GM19455 (cell line): ENCODE measurements around the gene KCNJ18.
"Not testable (repeated sequence)": the region's sequence is repeated elsewhere in the genome, so short reads cannot be mapped to it uniquely, and the experiment has no call there.

Source experiments
- ATAC-seq: cut with Tn5 transposase; IDR thresholded peaks from one replicate; pipeline ENCODE4 v1.9.1; 2021; ENCODE audit not compliant: unreplicated experiment

Gene KCNJ18

DNA sequence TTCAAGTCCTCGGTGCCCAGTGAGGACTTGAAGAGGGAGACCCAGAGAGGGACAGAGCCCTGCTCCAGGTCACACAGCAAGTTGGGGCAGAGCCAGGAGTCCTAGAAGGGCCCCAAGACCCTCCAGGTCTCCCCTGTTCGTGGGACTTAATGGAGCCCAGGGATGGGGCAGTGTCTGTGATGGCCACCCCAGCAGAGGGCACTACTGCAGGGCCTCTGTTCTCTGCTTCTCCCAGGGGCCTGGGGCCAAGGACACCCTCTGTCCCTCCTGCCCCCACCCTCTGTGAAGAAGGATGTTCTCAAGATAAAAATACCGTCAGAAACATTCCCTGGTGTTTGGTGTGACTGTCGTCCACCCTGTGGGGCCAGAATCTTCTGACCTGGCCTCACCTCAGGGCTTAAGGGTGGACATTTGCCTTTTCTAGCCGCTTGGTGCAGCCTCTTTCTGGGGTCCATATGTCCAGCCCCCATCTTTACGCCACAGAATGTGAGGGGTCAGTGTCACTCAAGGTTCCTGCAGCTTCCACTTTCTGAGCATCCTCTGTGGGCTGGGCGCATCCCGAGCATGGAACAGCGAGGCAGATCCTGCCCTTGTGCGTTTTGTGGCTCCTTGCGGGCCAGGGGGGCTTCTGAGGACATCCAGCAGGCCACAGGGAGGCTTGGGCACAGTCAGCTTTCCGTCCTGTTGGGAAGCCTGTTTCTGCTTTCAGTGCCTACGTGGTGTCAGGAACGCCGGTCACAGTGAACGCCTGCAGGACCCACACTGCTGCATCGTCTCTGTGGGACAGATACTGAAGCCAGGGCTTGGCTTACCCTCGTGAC is at the start of gene KCNJ18:
Gene KCNJ18 (plus strand): TSS at position 641 of the 821 bp plus-strand sequence. CDS start 10,264 bp downstream, outside the sequence.
- ATAC-seq: not testable (repeated sequence)

- ATAC-seq: not testable (repeated sequence)
Measured at GRCh38 chr17:21648125-21648524, 44.2 kb upstream of the KCNJ18 start.

- not testable (repeated sequence) for ATAC-seq
Measured at GRCh38 chr17:21650043-21650442, 42.3 kb upstream of the KCNJ18 start.

GRCh38 chr17:21652049-21652448 is 40.3 kb upstream of the KCNJ18 start:
- not testable (repeated sequence) for ATAC-seq

DNA sequence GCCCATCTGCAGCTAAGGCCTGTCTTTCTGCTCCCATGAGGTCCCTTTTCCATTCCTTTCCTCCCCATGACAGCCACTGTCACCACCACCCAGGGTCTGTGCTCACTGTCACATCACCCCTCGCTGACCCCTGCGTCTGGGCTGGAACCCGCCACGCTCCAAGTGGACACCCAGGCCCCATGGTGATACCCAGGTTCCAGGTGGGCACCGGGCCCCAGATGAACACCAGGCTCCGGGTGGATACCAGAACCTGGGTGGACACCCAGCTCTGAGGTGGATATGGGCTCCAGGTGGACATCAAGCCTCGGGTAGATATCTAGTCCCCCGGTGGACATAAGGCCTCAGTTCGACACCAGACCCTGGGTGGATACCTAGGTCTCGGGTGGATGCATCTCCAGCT is 39.1 kb upstream of the KCNJ18 start:
- not testable (repeated sequence) for ATAC-seq

DNA sequence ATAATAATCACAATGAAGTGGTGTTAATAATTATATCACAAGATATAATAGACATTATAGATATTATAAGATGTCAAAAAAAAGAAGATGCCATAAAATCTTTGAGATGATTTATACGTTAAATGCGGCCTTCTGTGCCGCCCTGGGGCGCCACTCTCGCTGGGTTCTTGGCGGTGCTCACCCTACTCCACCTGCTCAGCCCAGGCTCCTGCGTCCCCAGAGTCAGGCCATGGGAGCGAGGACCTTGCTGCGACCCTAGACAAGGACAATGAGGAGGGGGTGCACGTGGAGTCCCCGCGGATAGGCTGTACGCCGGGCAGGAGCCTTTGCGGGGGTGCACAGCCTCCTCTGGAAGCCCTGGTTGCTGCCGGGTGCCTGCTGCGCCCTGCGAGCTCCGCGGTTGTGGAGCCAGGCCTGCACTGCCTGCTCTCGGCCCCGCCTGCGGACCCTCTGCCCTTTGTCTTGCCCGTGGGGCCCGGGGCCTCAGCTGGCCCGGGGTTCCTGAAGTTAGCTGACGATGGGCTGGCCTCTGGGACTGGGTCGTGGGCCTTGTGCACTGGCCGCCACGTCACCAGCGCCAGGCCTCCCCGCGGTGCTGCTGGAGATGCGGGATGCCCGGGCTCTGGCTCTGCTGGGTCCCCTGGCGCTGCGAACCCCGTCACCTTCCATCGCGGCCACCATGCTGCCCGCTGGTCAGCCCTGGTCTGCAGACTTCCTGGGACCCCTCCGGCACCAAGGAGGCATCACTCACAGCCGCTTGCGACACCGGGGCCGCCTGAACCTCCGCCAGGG is 35.6 kb upstream of the KCNJ18 start:
- not testable (repeated sequence) for ATAC-seq

DNA sequence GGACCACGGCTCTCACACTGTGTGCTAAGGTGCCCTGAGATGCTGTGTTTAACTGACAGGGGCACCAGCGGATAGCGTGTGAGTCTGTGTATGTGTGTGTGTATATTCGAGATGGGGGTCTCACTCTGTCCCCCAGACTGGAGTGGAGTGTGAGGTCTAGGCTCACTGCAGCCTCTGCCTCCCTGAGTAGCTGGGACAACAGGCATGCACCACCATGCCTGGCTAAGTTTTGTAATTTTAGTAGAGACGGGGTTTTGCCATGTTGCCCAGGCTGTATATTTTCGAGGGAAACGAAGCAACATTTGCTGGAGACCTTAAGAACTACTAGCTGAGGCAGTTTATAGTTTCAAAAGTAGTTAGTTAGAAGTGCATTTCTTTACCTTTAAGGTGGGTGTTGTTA is 32.7 kb upstream of the KCNJ18 start:
- ATAC-seq: not testable (repeated sequence)

GRCh38 chr17:21661455-21661854 is 30.9 kb upstream of the KCNJ18 start:
- not testable (repeated sequence) for ATAC-seq

DNA sequence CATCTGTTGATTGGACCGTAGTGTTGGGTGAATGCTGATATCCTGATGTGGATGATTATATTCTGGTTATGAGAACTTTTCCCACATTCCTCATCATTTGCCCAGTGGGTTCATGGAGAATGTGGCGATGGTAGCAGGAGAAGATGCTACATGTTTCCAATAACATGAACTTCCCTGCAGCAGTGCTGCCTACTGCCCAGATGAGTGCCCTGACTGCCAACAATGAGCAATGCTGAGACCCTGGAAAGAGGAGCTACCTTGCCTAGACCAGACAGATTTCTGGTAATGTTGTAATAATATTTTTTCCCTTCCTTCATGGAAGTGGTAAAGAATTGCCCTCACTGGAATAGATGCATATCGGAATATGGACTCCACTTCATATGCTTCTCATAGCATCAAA is 29.2 kb upstream of the KCNJ18 start:
- ATAC-seq: not testable (repeated sequence)

- ATAC-seq: not testable (repeated sequence)
Measured at GRCh38 chr17:21663614-21664474, 28.5 kb upstream of the KCNJ18 start.

DNA sequence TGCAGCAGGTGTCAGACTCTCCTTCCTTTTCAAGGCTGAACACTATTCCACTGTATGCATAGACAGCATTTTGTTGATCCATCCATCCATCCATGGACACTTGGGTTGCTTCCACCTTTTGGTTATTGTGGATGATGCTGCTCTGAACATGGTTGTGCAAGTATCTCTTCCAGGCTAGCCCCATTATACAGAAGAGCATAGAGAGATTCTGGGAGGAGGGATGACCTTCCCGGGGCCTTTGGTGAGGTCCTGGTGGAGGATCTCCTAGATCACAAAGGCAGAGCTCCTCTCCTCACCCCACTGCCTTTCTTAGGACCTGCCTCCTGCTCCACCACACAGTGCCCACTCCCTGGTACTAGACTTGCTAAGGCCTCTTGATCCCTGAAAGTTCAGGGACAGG is 27.2 kb upstream of the KCNJ18 start:
- ATAC-seq: not testable (repeated sequence)

DNA sequence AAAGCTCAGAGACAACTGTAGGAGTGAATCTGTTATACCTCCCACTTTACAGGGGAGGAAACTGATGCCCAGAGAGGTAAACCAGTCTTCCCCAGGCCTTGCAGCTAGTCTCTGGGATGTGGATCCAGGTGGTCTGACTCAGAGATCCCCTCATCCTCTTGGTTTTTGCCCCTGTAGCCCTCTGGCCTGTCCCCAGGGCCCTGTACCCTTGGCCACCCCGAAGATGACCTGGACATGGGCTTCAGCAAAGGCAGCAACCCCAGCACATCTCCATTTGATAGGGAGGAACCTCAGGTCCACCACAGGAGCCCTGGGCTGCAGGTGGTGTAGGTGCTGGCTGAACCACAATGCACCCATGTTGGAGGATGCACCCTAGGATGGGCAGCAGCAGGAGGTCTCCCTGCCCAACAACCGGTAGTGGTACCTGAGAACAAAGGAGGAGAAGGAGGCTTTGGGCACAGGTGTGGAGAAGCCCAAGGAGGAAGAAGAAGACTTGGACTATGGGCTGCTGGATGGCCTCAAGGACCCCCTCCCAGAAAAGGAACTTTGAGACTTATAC is 26.3 kb upstream of the KCNJ18 start:
- ATAC-seq: not testable (repeated sequence)

DNA sequence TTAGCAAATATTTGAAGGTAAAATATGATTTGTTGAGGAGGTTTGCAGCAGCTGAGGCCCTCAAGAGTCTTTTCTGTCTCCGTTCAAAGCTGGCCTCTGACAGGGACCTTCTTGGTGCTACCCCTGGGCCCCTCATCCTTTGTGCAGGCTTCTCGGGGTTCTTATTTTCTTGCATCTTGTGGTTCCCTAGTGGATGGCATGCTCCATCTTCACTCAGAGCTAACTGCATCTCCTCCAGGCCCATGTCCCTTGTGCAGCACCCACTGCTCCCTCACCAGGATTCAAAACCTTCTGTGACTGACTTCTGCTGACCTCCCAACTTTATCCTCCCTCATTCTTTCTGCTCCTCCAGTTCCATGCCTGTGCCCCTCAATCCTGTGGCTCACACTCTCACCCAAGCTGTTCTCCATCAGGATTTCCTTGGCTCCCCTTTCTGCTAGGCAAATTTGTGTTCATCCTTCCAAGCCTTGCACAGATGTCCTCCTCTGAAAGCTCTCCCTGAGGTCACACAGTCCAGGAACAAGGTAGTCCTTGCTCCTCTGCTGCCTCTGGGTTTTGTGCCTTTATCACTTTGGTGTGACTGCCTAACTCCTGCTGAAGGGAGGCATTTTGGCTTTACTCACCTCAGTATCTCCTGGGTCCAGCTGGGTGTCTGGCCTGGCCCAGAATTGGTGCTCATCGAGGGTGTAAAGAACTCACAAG is 25.5 kb upstream of the KCNJ18 start:
- not testable (repeated sequence) for ATAC-seq

DNA sequence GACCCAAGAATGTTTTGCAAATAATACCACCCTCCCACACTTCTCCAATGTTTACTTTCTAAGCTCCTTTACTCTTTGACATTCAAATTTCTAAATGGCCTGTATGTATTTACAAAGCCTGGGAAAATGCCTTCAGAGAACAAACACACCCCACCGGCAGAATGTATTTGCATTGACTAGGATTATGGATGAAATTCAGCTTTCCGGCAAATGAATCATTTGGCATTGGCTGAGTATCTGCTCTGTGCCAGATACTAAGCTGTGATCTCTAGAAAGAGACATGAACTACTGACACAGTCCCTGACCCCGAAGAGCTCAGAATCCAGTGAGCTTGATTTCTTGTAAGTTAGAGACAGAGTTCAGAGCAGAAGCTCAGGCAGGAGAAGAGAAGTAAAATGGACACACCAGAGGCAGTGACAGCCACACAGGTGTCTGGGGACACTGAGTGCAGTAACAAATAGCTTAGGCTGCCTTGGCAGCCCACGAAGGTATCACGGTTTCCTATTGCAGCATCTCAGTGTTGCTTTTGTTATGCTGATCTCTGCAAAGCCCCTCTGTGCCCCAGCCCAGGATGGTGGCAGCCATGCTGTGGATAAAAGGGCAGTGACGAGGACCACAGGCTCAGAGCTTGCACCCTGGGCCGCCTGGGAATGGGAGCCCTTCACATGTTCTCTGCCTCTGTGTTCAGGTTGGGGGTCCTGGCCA is 24.8 kb upstream of the KCNJ18 start:
- ATAC-seq: not testable (repeated sequence)

DNA sequence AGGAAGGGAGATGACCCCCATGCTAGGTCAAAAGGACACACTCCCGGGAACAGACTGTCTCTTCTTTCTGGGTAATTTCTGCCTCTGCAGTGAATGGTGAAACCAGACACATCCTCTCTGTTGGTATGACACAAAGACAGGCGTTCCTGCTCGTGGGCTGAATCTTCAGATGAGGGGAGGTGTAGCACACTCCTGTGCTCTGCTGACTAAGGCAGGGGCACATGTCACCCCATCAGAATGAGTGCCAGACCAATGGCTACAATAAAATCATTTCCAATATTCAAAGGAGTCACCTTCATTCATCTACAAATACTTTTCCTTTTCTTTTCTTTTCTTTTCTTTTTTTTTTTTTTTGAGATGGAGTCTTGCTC is 24.2 kb upstream of the KCNJ18 start:
- ATAC-seq: not testable (repeated sequence)

DNA sequence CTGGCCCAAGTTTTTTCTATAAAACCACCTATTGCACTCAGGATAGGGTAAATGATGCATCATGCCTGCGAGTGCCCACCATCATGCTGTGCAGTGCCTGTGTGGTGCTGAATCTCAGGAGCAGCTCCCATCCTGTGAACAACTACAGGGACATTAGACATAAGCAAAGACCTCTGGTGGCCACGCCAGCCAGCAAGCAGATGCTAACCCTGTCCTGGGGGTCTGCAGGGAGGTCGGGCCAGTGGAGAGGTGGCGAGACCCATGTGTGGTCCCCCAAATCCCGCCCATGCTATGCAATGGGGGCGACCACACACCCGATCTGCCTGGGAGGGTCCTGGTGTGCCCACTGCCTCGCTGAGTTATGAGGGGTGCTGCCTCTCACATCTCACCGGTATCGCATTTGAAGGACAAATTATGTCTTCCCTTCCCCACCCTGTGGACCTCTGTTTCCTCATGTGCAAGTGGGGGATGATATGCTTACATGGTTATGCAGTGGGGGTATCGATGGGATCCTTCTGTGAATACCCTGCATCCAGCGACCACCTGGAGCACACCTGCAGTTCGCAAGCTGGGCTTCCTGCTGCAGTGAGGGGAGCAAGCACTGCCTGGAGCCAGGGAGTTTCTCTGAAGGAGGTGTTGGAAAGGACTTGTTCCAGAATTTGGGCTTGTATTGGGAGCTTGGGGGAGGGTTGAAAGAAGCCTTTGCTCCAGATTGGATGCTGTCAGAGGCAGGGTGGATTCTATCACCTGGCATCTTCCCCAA is 23.4 kb upstream of the KCNJ18 start:
- ATAC-seq: not testable (repeated sequence)

GRCh38 chr17:21669616-21670360 is 22.5 kb upstream of the KCNJ18 start:
- not testable (repeated sequence) for ATAC-seq
